ENCODE data around the gene MRPL22. TPM values are rescaled to one million over a fixed set of nuclear protein-coding genes. Genes with fewer than 3 reads are reported as not detected.

MRPL22 gene
- total RNA-seq, 1 donor from 2014 or later: 31.2 TPM

- no peak overlapping the region for H3K4me3 ChIP-seq
- TF ChIP-seq CTCF (IDR thresholded peaks at IDR 0.05): no peak
- H3K9me3 ChIP-seq: no peaks in the 10 kb centered on the region
- DNase-seq (no peak), ATAC-seq (no peak)
- intact Hi-C loops (cut with DNase I): no loop called here
- peaks cover 46% of the 10 kb centered on the region for H3K4me1 ChIP-seq
- H3K27ac ChIP-seq: no peak overlapping the region
- H3K36me3 ChIP-seq: peaks cover 7% of the 10 kb centered on the region
- H3K27me3 ChIP-seq (ENCODE audit: low read depth): no peaks in the 10 kb centered on the region
These were observed 3.8 kb downstream of the MRPL22 start for GRCh38 chr5:154944716-154945115.

GRCh38 chr5:154945695-154946301 lies 4.9 kb downstream of the MRPL22 start:
- Histone ChIP-seq H3K4me3 (no peak overlapping the region), H3K27ac (no peak overlapping the region), H3K36me3 (peaks cover 11% of the 10 kb centered on the region), H3K27me3 (ENCODE audit: low read depth) (no peaks in the 10 kb centered on the region), H3K4me1 (peaks cover 42% of the 10 kb centered on the region), H3K9me3 (no peaks in the 10 kb centered on the region)
- TF ChIP-seq CTCF (IDR thresholded peaks at IDR 0.05): peak; percentile 62
- ATAC-seq (no peak), DNase-seq (no peak)
- intact Hi-C loops (cut with DNase I): no loop called here

GRCh38 chr5:154947778-154948177 lies 6.9 kb downstream of the MRPL22 start:
- Histone ChIP-seq H3K4me1 (peaks cover 28% of the 10 kb centered on the region), H3K36me3 (peaks cover 21% of the 10 kb centered on the region), H3K27me3 (ENCODE audit: low read depth) (no peaks in the 10 kb centered on the region), H3K4me3 (no peak overlapping the region), H3K27ac (no peak overlapping the region), H3K9me3 (no peaks in the 10 kb centered on the region)
- TF ChIP-seq CTCF (IDR thresholded peaks at IDR 0.05): no peak
- ATAC-seq: no peak
- intact Hi-C loops (cut with DNase I): no loop called here
- DNase-seq: no peak

- peaks cover 23% of the 10 kb centered on the region for H3K4me1 ChIP-seq
- H3K4me3 ChIP-seq: no peak overlapping the region
- H3K9me3 ChIP-seq: no peaks in the 10 kb centered on the region
- DNase-seq (no peak), ATAC-seq (no peak)
- intact Hi-C loops (cut with DNase I): no loop called here
- H3K27ac ChIP-seq: no peak overlapping the region
- no peak for TF ChIP-seq CTCF (IDR thresholded peaks at IDR 0.05)
- no peaks in the 10 kb centered on the region for H3K27me3 ChIP-seq (ENCODE audit: low read depth)
- peaks cover 24% of the 10 kb centered on the region for H3K36me3 ChIP-seq
These were observed 7.4 kb downstream of the MRPL22 start for GRCh38 chr5:154948313-154948712.

GRCh38 chr5:154949781-154950180 lies 8.9 kb downstream of the MRPL22 start:
- ATAC-seq: no peak
- Histone ChIP-seq H3K4me1 (peaks cover 21% of the 10 kb centered on the region), H3K4me3 (no peak overlapping the region), H3K36me3 (peaks cover 19% of the 10 kb centered on the region), H3K27me3 (ENCODE audit: low read depth) (no peaks in the 10 kb centered on the region), H3K9me3 (no peaks in the 10 kb centered on the region), H3K27ac (no peak overlapping the region)
- DNase-seq: no peak
- no peak for TF ChIP-seq CTCF (IDR thresholded peaks at IDR 0.05)
- intact Hi-C loops (cut with DNase I): no loop called here

All from lower lobe of right lung (tissue), 2 donors.